GM19035 (cell line): Measurements from ENCODE around the gene ALG8.
"Not testable (repeated sequence)": the region's sequence is repeated elsewhere in the genome, so short reads cannot be mapped to it uniquely, and the experiment has no call there.

Source experiments
- ATAC-seq: cut with Tn5 transposase; IDR thresholded peaks from one replicate; pipeline ENCODE4 v1.9.1; 2021; ENCODE audit not compliant: unreplicated experiment

ALG8 gene

DNA sequence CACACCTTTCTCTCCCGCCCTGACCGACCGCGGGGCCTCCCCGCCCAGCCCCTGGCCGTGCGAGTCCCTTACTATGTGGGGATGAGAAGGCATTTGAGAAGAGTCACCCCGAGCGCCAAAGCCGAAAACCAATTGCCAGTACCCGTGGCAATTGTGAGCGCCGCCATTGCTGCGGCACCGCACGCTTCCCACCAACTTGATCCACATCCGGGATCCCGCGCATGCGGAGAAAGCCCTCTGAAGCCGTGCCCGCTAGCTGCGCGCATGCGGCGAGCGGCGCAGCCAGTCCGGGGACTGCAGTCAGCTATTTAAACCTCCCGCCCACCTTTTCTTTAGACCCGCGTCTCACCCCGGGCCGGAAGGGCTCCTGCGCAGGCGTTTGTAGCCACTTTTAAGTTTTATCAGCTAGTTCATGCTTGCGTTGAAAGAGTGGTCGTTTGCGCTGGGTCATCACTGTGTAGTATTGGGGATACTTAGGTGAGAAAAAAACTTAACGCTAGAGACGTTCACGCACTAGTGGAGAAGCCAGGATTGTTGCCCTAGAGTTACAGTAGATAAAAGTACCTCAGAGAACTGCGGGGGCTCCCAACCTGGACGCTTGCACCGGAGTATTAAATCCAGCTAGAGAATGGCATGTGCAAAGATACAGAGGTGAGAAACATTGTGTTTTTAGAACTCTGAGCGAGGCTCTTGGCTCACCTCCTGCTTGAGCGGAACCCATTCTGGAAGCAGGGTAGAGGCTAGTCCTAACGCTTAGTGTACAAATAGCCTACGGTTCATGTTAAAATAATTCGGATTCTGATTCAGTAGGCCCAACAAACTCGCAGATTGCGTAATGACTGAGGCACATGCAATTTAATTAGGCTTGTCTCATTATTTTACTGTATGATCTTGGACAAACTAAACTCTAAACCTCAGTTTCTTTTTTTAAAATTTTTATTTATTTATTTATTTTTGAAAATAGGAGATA is at the start of gene ALG8:
TSS of gene ALG8 (minus strand) at position 205 of the 970 bp plus-strand sequence. CDS start at position 167, 38 bp downstream.
- ATAC-seq = peak; percentile 91

GRCh38 chr11:78188286-78189173 is 49.1 kb upstream of the ALG8 start, which contains the start of the genes KCTD21 and USP35:
TSS of gene KCTD21 (minus strand) at chr11:78188626. CDS start at chr11:78174554, 14,072 bp downstream.
TSS of gene USP35 (plus strand) at chr11:78188919. CDS start at chr11:78196246, 7,327 bp downstream.
- ATAC-seq = peak; percentile 95

- ATAC-seq = peak; percentile 16
These were observed 48.2 kb upstream of the ALG8 start for GRCh38 chr11:78187366-78188285.

DNA sequence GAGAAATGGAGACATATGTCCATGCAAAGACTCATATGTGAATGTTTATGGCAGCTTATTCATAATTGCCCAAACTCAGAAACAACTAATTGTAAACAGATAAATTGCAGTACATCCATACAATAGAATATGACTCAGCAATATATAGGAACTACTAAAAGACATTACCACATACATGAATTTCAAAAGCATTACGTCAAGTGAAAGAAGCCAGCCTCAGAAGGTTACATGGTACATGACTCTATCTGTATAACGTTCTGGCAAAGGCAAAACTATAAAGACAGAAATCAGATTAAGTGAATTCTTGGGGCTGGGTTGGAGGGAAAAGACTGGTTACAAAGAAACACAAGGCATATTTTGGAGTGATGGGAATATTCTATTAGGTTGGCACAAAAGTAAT is 41.8 kb upstream of the ALG8 start:
- ATAC-seq = no peak

DNA sequence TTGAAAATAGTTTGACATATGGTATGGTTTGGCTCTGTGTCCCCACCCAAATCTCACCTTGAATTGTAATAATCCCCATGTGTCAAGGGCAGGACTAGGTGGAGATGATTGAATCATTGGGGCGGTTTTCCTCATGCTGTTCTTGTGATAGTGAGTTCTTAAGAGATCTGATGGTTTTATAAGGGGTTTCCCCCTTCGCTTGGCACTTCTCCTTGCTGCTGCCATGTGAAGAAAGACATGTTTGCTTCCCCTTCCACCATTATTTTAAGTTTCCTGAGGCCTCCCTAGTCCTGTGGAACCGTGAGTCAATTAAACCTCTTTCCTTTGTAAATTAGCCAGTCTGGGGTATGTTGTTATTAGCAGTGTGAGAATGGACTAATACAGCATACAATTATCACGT is 41.3 kb upstream of the ALG8 start:
- ATAC-seq = no peak

DNA sequence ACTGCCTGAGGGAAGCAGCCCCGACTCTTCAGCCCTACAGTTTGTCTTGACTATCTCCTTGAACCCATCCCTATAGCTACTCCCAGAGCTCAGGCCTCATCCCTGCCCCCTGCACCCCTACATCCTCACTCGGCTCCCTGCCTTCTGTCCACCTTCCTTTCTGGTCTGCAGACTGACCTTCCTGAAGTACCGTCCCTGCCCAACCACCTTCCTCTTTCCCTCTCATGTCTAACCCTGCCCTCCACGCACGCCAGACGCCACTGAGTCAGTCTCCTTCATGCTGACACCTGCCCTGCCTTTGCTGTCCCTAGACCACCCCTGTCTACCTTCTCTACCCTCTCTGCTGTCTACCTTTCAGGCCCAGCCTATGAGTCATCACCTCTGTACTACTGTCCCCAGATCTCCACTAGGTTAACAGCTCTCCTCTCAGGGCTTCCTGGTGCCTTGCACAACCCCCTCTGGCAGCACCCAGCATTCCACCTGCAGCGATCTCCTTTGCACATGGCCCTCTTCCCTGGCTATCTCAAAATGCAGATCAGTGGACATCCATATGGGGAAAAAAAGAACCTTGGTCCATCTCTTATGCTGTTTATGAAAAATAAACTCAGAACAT is 40.1 kb upstream of the ALG8 start:
- ATAC-seq = no peak

DNA sequence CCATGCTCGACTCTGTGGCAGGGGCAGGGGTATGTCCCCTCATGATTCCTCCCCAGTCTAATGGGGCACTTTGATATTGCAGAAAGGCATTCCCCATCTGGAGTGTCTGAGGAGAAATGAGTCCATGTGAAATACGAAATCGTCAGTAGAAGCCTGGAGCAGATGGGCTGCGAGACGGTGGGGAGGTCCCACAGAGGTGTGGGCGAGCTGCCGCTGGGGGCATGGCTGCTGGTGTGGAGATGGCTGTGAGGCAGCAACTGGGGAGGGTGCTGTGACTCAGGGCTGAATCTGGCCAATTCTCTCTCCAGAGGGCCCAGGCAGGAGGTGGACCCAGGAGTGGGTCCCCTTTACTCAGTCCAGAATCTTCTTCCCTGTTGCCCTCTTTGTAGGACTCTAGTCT is 37.8 kb upstream of the ALG8 start:
- no peak for ATAC-seq

- ATAC-seq = no peak
These were observed 37.2 kb upstream of the ALG8 start for GRCh38 chr11:78176605-78177141.

- not testable (repeated sequence) for ATAC-seq
These were observed 36.4 kb upstream of the ALG8 start for GRCh38 chr11:78175862-78176261.

- ATAC-seq = no peak
These were observed 32.5 kb upstream of the ALG8 start for GRCh38 chr11:78171951-78172350.

- no peak for ATAC-seq
These were observed 31.6 kb upstream of the ALG8 start for GRCh38 chr11:78170874-78171549.

- ATAC-seq = no peak
These were observed 31.0 kb upstream of the ALG8 start for GRCh38 chr11:78170413-78170812.

GRCh38 chr11:78168539-78169477 is 29.4 kb upstream of the ALG8 start:
- no peak for ATAC-seq

GRCh38 chr11:78166855-78167469 is 27.5 kb upstream of the ALG8 start:
- no peak for ATAC-seq

- ATAC-seq = no peak
These were observed 25.0 kb upstream of the ALG8 start for GRCh38 chr11:78164471-78164870.

- ATAC-seq = no peak
These were observed 24.4 kb upstream of the ALG8 start for GRCh38 chr11:78163828-78164227.

DNA sequence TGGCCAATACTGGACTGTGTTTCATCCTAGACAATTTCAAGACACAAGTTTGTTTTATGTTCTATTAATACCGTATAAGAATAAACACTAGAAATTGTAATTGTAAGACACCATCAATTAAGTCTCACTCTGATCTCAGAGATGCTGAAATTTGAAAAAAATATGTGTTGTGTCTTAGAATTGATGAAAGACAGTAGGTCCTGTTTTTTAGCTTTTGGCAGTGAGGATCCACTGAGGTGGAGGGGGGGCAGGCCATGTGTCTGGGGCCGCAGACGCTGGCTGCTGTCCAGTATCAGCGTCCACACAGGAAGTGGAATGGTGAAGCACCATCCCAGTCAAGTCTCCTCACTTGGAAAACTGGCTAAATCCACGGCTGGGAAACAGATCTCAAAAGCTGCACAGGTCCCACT is 22.5 kb upstream of the ALG8 start:
- ATAC-seq = no peak

DNA sequence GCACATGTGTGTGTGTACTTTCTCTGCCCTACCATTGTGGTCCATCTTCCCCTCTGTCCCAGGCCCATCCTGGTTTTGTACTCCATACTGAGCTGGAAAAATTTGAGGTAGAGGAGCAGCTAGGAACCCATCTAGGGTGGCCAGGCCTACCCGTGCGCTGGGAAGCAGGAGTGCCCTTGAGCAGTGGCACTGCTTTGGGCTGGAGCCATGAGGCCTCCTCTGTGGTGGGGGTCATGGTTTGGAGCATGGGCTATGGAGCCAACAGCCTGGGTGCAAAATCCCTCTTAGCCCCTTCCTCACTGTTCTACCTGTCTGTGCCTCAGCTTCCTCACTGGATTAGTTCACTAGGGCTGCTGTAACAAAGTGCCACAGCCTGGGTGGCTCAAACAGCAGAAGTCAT is 21.9 kb upstream of the ALG8 start:
- ATAC-seq = no peak
